Nucleus accumbens (tissue), 56 donors: ENCODE results near the gene M1AP.

Experiments used
- DNase-seq, 56 donors: peaks; one replicate each; lab custom pipeline; 2025; lab: John Stamatoyannopoulos, UW

Gene M1AP, protein sequence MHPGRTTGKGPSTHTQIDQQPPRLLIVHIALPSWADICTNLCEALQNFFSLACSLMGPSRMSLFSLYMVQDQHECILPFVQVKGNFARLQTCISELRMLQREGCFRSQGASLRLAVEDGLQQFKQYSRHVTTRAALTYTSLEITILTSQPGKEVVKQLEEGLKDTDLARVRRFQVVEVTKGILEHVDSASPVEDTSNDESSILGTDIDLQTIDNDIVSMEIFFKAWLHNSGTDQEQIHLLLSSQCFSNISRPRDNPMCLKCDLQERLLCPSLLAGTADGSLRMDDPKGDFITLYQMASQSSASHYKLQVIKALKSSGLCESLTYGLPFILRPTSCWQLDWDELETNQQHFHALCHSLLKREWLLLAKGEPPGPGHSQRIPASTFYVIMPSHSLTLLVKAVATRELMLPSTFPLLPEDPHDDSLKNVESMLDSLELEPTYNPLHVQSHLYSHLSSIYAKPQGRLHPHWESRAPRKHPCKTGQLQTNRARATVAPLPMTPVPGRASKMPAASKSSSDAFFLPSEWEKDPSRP

GRCh38 chr2:74648009-74648443 is at the start of gene M1AP:
Gene M1AP (minus strand): TSS chr2:74648330. CDS start chr2:74640275, 8,055 bp downstream.
- no peak for DNase-seq

- no peak for DNase-seq
Observed at GRCh38 chr2:74696829-74697228, 48.7 kb upstream of the M1AP start.

GRCh38 chr2:74695663-74696062 is 47.5 kb upstream of the M1AP start:
- DNase-seq = no peak

DNA sequence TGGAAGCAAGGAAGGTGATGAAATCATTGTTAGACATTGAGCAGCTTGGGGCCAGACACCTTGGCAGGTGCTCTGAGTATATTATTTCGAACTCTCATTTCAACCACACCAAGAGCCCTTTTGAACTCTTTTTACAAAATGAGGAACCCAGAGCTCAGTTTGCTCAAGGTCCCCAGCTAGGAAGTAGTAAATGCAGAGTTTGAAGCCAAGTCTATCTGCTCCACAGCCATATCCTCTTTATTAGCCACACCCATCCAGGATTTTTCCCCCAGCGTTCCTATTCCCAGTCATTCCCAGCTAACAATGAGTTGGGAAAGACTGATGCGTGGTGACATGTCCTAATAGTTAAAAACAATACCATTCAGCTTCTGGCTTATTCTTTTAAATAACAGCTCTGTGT is 46.2 kb upstream of the M1AP start:
- DNase-seq = no peak

- no peak for DNase-seq
Observed at GRCh38 chr2:74693668-74694067, 45.5 kb upstream of the M1AP start.

DNA sequence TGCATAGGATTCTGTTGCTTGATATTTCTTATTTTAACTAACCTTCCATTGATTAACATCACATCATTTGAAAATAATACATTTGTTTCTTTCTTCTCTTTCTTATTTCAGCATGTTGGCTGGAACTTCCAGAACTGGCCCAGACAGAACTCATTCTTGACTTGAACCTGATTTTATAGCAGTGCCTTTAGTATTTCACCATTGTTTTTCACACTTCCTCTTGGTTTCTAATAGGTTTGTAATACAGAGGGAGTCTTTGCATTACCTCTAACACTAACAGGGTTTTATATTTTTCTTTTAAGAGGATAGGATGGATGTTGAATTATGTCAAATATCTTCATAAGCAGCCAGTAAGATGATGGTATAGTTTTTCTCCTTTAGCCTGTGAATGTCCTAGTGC is 45.1 kb upstream of the M1AP start:
- no peak for DNase-seq

DNA sequence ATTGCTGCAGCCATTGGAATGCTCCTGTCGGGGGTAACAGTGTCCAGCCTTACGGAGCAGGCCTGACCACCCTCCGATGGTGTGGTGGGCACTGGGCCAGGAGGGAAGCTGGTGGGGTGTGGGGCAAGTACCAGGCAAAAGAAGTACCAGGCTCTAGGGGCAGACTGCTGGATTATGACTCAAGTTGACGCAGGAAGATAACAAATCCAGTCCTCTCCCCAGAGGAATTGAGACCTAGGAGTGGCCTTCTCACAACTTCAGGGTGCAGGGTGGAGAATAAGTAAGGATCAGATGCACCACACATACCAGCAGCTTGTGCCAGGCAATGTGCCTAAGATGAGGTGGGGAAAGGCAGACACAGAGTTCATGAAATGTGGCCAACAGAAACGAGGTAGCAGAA is 43.8 kb upstream of the M1AP start:
- no peak for DNase-seq

DNA sequence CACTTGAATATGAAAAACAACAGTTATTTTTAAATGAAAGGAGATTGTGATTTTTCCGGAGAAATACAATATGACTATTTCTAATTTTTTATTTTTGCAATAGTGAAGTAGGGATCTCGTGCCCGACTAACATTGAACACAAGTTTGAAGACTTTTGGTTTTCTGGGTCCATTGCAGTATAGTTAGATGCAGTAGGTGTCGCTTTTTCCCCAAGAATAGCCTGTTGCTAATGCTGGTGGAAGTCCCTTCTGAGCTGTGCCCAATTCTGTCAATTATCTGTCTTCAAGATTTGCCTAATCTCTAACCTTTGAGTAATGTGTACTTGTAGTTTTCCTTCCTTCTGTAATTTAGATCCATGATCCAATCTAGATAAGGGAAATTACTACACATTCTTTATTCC is 42.4 kb upstream of the M1AP start:
- peak in 6 of 56 donors; percentile 1 to 24 (median 4) for DNase-seq

DNA sequence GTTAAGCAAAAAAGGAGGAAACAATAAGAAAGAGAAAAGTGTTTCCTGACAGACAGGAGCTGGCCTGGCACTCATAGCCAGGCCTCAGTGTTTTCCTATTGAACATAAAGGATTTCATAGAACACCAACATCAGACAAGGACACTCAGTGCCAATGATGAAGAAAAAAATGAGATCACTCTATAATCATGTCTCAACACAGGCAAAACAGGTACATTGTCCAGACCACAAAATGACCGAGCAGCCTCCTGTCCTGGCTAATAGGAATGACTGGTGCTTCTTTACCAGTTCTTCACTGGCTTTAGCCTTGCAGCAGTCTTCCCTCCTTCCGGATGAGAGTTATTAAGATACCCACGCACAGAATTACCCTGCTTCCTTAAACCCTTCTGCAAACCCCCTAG is 41.5 kb upstream of the M1AP start:
- no peak for DNase-seq

DNA sequence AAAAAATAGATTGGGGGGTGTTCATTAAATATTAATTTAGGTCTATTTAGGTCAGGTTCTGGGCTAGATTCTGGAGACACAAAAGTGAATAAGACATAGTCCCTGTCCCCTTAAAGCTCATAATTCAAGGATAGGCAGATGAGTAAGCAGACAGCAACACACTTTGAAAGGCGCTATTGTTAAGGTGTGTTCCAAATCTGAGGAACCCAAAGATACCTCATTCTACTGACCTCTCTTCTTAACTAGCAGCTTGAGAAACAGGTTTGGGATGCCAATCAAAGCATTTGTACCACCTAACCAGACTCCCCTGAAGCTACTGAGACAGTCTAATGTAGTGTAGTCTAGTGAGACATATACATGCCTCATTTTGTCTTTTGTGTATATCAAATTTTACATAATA is 40.8 kb upstream of the M1AP start:
- no peak for DNase-seq

DNA sequence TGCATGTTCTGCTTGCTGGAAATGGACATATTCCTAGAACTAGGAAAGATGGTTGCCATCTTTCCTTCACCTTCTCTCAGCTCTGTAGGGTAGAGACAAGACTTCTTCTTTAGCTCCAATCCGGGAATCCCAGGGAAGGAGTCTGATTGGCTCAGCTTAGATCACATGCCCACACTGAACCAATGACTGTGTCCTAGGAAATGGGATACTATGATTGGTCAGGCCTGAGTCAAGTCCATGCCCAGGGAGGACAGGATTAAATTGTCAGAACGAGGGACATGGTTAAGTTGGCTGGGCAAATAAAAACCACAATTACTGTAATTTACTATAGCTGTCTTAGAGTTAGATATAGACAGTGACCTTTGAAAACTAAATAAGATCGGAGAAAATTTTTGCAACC is 37.3 kb upstream of the M1AP start:
- no peak for DNase-seq

DNA sequence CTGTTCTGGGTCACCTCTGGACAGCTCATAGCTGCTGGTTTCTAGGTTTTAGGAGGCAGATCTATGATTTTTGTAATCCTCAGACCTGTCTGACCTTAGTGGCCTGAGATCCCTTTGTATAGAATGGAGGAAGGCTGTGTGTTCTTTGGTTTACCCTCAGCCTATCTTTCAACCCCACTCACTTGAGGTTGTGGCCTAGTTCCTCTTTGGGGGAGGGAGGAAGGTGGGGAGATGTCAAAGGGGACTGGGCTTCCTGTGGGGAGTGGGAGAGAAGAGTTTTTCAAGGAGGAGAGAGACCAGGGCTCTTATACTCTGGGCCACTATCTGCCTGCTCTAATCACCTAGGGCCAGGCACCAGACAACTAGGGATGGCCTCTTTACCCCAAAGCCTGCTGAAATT is 34.4 kb upstream of the M1AP start:
- DNase-seq = no peak

- DNase-seq = no peak
Observed at GRCh38 chr2:74679615-74680014, 31.5 kb upstream of the M1AP start.

GRCh38 chr2:74676331-74676730 is 28.2 kb upstream of the M1AP start:
- no peak for DNase-seq

GRCh38 chr2:74675090-74675489 is 27.0 kb upstream of the M1AP start:
- DNase-seq = no peak

DNA sequence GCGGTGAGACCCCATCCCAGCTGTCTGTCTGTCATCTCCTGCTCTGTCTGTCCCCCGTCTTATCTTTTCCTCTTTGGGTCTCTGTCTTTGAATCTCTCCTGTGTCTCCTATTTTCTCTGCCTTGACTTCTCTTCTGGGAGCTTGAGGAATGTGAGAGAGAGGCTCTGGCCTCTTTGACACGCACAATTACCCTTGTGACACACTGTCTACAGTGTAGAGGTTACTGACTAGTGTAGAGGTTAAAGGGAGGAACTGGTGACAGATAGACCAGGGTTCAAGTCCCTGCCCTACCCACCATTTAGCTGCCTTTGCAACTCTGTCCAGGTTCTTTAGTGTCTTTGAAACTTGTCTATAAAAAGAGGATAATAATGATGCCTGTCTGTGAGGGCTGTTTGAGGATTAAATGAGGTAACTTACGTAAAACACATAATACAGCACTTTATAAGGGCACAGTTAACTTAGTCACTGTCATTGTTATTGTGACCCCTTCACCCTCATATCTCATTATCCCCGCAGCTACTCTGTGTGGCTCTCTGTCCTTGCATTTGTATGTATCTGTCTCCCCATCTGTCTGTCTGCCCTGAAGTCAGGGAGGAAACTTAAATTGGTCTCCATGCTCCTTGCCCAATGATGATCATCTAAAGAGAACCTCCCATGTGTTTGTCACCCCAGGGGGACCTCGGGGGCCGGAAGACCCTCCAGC is 25.8 kb upstream of the M1AP start:
- DNase-seq = no peak

DNA sequence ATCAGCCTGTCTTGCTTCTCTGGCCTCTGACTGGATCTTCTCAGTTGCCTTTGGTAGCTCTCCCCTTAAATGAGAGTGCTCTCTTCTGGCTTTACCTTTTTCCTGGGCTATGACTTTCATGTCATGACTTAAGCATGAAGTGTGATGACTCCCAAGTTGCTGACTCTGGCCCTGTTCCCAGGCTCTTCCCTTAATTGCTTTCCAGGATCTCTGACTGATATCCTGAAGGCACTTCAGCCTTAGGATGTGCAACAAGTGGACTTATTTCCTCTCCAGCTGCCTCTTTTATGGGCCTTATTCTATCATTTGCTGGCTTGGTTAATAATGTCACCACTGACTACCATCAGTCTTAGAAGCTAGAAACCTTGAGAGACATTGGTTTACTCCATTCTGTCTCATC is 23.3 kb upstream of the M1AP start:
- no peak for DNase-seq

- no peak for DNase-seq
Observed at GRCh38 chr2:74670263-74670662, 22.1 kb upstream of the M1AP start.

DNA sequence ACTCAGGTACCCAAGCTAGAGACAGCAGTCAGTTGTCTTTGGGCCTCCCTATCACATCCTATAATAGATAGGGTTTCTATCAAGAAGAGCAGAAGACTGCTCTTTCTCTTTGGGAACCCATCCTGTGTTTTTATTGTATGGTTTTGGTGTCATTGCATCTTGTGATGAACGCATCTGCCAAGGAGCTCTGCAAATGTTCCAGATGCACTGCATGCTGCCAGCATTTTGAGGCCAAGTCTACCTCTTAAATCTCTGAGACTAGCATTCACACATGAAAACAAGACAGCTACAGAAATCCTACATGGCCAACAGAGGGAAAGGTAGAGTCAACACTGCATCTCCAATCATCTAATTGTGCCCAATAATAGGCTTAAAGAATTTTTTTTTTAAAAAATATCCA is 20.0 kb upstream of the M1AP start:
- no peak for DNase-seq

- no peak for DNase-seq
Observed at GRCh38 chr2:74659462-74659861, 11.3 kb upstream of the M1AP start.

GRCh38 chr2:74658516-74658915 is 10.4 kb upstream of the M1AP start:
- no peak for DNase-seq

- no peak for DNase-seq
Observed at GRCh38 chr2:74655579-74655978, 7.4 kb upstream of the M1AP start.
